GM12878 (cell line): ENCODE measurements around the gene UBE2E1. TPM values are rescaled to one million over a fixed set of nuclear protein-coding genes. Genes with fewer than 3 reads are reported as not detected.

Experiments
- ATAC-seq: fragments of 200-7000 bp; cut with Tn5 transposase; 3 replicates; pipeline ENCODE4 v1.9.1; 2020; ENCODE audit warnings: mild to moderate bottlenecking, moderate library complexity
- BruUV-seq: library from RNA; stranded (reverse); fragments of 400-500 nt; replicated peaks from 2 replicates; lab custom pipeline; 2021; lab: Mats Ljungman, UMichigan
- CTCF ChIA-PET: fragments of 300-600 bp; sonication (Branson Sonifier 250); formaldehyde crosslinking; extraction: SDS; loops from one replicate; lab custom pipeline; 2021; ENCODE audit warnings: inconsistent platforms; lab: Yijun Ruan, JAX
- POLR2A ChIA-PET: fragments of 350-600 bp; formaldehyde crosslinking; extraction: SDS; loops from one replicate; lab custom pipeline; 2021; ENCODE audit warnings: inconsistent platforms; lab: Charles Lee
- RAD21 ChIA-PET: fragments of 300-600 bp; sonication (Branson Sonifier 250); formaldehyde crosslinking; loops from one replicate; lab custom pipeline; 2023; ENCODE audit warnings: antibody characterized with exemption; ENCODE audit not compliant: unreplicated experiment; lab: Charles Lee
- SMC1A ChIA-PET: fragments of 300-600 bp; sonication (Branson Sonifier 250); formaldehyde crosslinking; loops from one replicate; lab custom pipeline; 2023; ENCODE audit not compliant: unreplicated experiment, uncharacterized antibody; lab: Charles Lee
- DNase-seq: peaks from one replicate; pipeline ENCODE4 v3.0.0-alpha.2; 2011; ENCODE audit warnings: low read depth, low spot score
- FAIRE-seq: peaks from 3 replicates; lab custom pipeline; 2011; peaks lifted over from hg19 to GRCh38; lab: Jason Lieb, UNC
- H2AFZ ChIP-seq: 2 replicates; pipeline ENCODE4 v1.6.0; 2011; ENCODE audit warnings: low read depth, low read length, control low read depth; ENCODE audit not compliant: control insufficient read depth
- H3K27ac ChIP-seq: 2 replicates; pipeline ENCODE4 v1.5.1; 2011; ENCODE audit warnings: control low read depth; ENCODE audit not compliant: control insufficient read depth, insufficient read depth
- H3K27me3 ChIP-seq, 2 experiments: replicated peaks in 1 of 2; 2 replicates each; pipeline versions ENCODE4 v1.6.0 to v1.6.1; 2011; ENCODE audit warnings: low read length in 1 of 2; ENCODE audit not compliant: control insufficient read depth in 2 of 2, insufficient read depth in 2 of 2
- H3K36me3 ChIP-seq, 2 experiments: 2 replicates each; pipeline ENCODE4 v1.5.1; 2011; ENCODE audit warnings: low read length in 1 of 2; ENCODE audit not compliant: control insufficient read depth in 2 of 2, insufficient read depth in 2 of 2
- H3K4me1 ChIP-seq: 2 replicates; pipeline ENCODE4 v1.6.1; 2011; ENCODE audit warnings: mild to moderate bottlenecking, low read length, moderate library complexity, mixed read lengths; ENCODE audit not compliant: control insufficient read depth, insufficient read depth
- H3K4me2 ChIP-seq: 2 replicates; pipeline ENCODE4 v1.6.0; 2011; ENCODE audit warnings: control low read depth; ENCODE audit not compliant: control insufficient read depth, insufficient read depth
- H3K4me3 ChIP-seq: fragments of 200-600 bp; sonication (generic); 2 replicates; pipeline ENCODE4 v1.5.1; 2016
- H3K79me2 ChIP-seq: 2 replicates; pipeline ENCODE4 v1.6.0; 2011; ENCODE audit warnings: low read length; ENCODE audit not compliant: control insufficient read depth, insufficient read depth
- H3K9ac ChIP-seq: 2 replicates; pipeline ENCODE4 v1.8.0; 2011; ENCODE audit warnings: low read length, control low read depth, mixed read lengths; ENCODE audit not compliant: control insufficient read depth, insufficient read depth
- H3K9me3 ChIP-seq: replicated peaks from 3 replicates; pipeline ENCODE4 v1.5.1; 2011; ENCODE audit warnings: mild to moderate bottlenecking, low read length; ENCODE audit not compliant: control insufficient read depth, insufficient read depth
- H4K20me1 ChIP-seq: 2 replicates; pipeline ENCODE4 v1.6.0; 2011; ENCODE audit not compliant: control insufficient read depth, insufficient read depth
- BACH1 ChIP-seq: fragments of 450-650 bp; IDR thresholded peaks from 2 replicates; pipeline ENCODE4 v1.6.1; 2017; ENCODE audit warnings: mild to moderate bottlenecking, borderline replicate concordance
- BCL11A ChIP-seq: IDR thresholded peaks from 2 replicates; pipeline ENCODE4 v1.6.1; 2011; ENCODE audit warnings: low read depth, low read length
- CHD2 ChIP-seq: IDR thresholded peaks from 2 replicates; pipeline ENCODE4 v1.6.1; 2011; ENCODE audit warnings: low read depth, low read length, improper control_type of control experiment, borderline replicate concordance
- EP300 ChIP-seq, 2 experiments: fragments of 150-350 bp in 1 of 2; IDR thresholded peaks; 2 replicates each; pipeline ENCODE4 v1.6.1; 2011 to 2012; ENCODE audit warnings: low read depth in 2 of 2, low read length in 2 of 2, borderline replicate concordance in 1 of 2, improper control_type of control experiment in 1 of 2, inconsistent platforms in 1 of 2; ENCODE audit not compliant: control insufficient read depth in 1 of 2
- ESRRA ChIP-seq: IDR thresholded peaks from 2 replicates; pipeline ENCODE4 v1.6.1; 2012; ENCODE audit warnings: mild to moderate bottlenecking, low read length, improper control_type of control experiment
- GATAD2B ChIP-seq: fragments of 450-650 bp; conservative IDR thresholded peaks from 2 replicates; pipeline ENCODE4 v1.6.1; 2017; ENCODE audit warnings: low read depth, mild to moderate bottlenecking, moderate library complexity
- HCFC1 ChIP-seq: fragments of 150-350 bp; IDR thresholded peaks from 2 replicates; pipeline ENCODE4 v1.6.1; 2014; ENCODE audit warnings: low read length
- RAD51 ChIP-seq: fragments of 450-650 bp; IDR thresholded peaks from 2 replicates; pipeline ENCODE4 v1.6.1; 2016; ENCODE audit warnings: moderate library complexity, mild to moderate bottlenecking, inconsistent platforms
- SRF ChIP-seq, 2 experiments: IDR thresholded peaks; 2 replicates each; pipeline ENCODE4 v1.6.1; 2011; ENCODE audit warnings: low read depth in 2 of 2, low read length in 2 of 2, mild to moderate bottlenecking in 1 of 2, moderate library complexity in 1 of 2
- STAT1 ChIP-seq: fragments of 450-650 bp; conservative IDR thresholded peaks from 2 replicates; pipeline ENCODE4 v1.6.1; 2014; ENCODE audit warnings: antibody characterized with exemption, mild to moderate bottlenecking
- YY1 ChIP-seq: IDR thresholded peaks from 2 replicates; pipeline ENCODE4 v1.6.1; 2011; ENCODE audit warnings: low read depth, mild to moderate bottlenecking, low read length
- ZNF24 ChIP-seq: fragments of 450-650 bp; IDR thresholded peaks from 2 replicates; pipeline ENCODE4 v1.6.1; 2017; ENCODE audit warnings: antibody characterized with exemption, mild to moderate bottlenecking
- WGBS: methylation state at CpG from one replicate; pipeline ENCODE4 v1.1.6; 2016; ENCODE audit warnings: low lambda C conversion rate; ENCODE audit not compliant: insufficient replicate concordance, insufficient coverage; ENCODE audit errors: missing lambda C conversion rate; 5-methylcytosine and 5-hydroxymethylcytosine counted together
- in situ Hi-C: fragments of 300-500 bp; cut with MboI; formaldehyde crosslinking; loops from 9 replicates; pipeline ENCODE4 v1.14.3; 2018; ENCODE audit warnings: mixed read lengths
- intact Hi-C: fragments of 100-400 bp; cut with micrococcal nuclease; formaldehyde crosslinking; loops from one replicate; pipeline ENCODE4 v1.14.2; 2022; ENCODE audit not compliant: unreplicated experiment
- polyA plus RNA-seq, 11 experiments: library from polyadenylated mRNA; depleted of rRNA in 4 of 11; unstranded in 6 of 11; stranded (reverse) in 5 of 11; fragments of >200 nt; fragmentation: Nextera tagmentation in 4 of 11; fragmentation: Illumina TruSeq in 1 of 11; extraction: Ambion mirVana in 4 of 11; extraction: Trizol in 1 of 11; gene quantifications; 1 replicate in 1 of 11; 2 replicates in 10 of 11; pipeline versions ENCODE4 v1.2.1 to v1.2.3, GENCODE V29; 2011 to 2016; ENCODE audit warnings: inconsistent platforms in 2 of 11, missing spikeins in 2 of 11, low read depth in 1 of 11
- total RNA-seq, 4 experiments: library from RNA; depleted of rRNA in 3 of 4; stranded (reverse); fragments of >200 nt in 3 of 4; fragmentation: Illumina TruSeq in 1 of 4; extraction: Trizol in 1 of 4; gene quantifications; 2 replicates each; pipeline versions ENCODE4 v1.2.1 to v1.2.3, GENCODE V29; 2013 to 2021
- TF ChIP-seq, protein P1 (sequence below): fragments of 450-650 bp; formaldehyde crosslinking; IDR thresholded peaks from 2 replicates; pipeline ENCODE4 v1.4.0; 2020; ENCODE audit warnings: mild to moderate bottlenecking, moderate library complexity
- TF ChIP-seq, protein P2 (sequence below): fragments of 450-650 bp; formaldehyde crosslinking; IDR thresholded peaks from 2 replicates; pipeline ENCODE4 v1.4.0; 2022; ENCODE audit warnings: mild to moderate bottlenecking, moderate library complexity

The UBE2E1 gene
- total and polyA plus RNA-seq, 10 of the 15 experiments (the other 5 are each of a cell fraction or from before 2014, with no cell fraction given), result 18.7 to 425 (median 147) TPM

DNA sequence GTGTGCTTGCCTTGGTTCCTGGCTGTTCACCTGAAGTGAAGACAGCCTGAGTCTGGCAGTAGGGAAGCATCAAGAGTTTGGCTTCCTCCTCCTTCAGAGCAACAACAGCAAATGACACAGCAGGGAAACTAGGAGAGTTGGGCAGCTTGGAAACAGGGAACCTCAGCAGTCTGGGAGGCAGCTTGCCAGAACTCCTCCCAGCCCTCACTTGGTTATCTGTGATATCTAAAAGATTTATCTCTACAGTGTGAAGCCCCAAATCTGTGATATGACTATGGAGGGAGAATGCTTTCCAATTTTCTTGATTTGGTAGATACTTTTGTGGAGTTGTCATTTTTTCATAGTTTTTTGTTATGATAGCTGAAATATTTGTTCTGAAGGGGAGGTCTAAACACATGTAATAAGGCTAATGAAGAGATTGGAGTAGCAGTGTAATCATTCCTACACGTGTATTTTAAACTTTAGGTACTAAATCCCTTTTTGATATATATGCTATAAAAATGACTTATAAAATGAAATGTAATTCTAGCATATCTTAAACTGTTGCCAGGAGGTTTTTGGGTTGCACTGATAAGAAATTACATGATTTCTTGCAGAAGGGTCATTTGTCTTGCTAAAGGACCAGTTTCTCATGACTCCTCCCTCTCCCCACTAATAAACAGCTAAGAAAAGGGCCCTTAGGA is 20.8 kb downstream of the UBE2E1 start:
- Histone ChIP-seq H3K79me2 (peaks cover 87% of the 10 kb centered on the region), H3K27ac (peak overlapping the region; percentile 52; the same call in 1 of the 2 replicates), H4K20me1 (no peaks in the 10 kb centered on the region), H3K27me3 (no peaks in the 10 kb centered on the region), H3K4me1 (peaks cover 42% of the 10 kb centered on the region), H3K9ac (no peak overlapping the region; the same call in 1 of the 2 replicates), H3K4me3 (no peak overlapping the region), H3K36me3 (peaks cover 0 to 9% of the 10 kb centered on the region in 2 experiments; a peak in 1 of 4 replicates), H2AFZ (no peak overlapping the region), H3K9me3 (no peaks in the 10 kb centered on the region), H3K4me2 (no peak overlapping the region; the same call in none of the 2 replicates)
- DNase-seq (no peak), ATAC-seq (no peak), FAIRE-seq (no peak)
- in situ Hi-C loops, result no loop called here
- ChIA-PET CTCF (interaction anchor here (1.2 to 2.5 kb wide), 6 partner anchors 8 to 39 kb away, joined by 3 to 14 read pairs (median 6); no protein-coding TSS in a partner anchor), POLR2A (interaction anchor here (1.2 to 7.8 kb wide), 5 partner anchors 8 to 17 kb away, joined by 3 to 92 read pairs (median 5); no protein-coding TSS in a partner anchor), RAD21 (interaction anchor here (0.5 to 4.7 kb wide), 8 partner anchors 7 to 138 kb away, joined by 3 to 28 read pairs (median 8); no protein-coding TSS in a partner anchor), SMC1A (interaction anchor here (0.9 to 14.1 kb wide), 12 partner anchors 9 to 236 kb away, joined by 3 to 224 read pairs (median 6); no protein-coding TSS in a partner anchor)
- WGBS, result 100% methylated on average over 1 of the region's 1 CpG
- TF ChIP-seq STAT1 (no peak), YY1 (no peak), BACH1 (no peak), GATAD2B (no peak), ZNF24 (no peak), HCFC1 (no peak), CHD2 (no peak), RAD51 (no peak), EP300 (IDR thresholded peaks at IDR 0.05; ENCODE audit: borderline replicate concordance in 1 of 2, control insufficient read depth in 1 of 2, low read depth in 2 of 2, low read length in 2 of 2) (no peak), BCL11A (no peak), SRF (IDR thresholded peaks at IDR 0.05; ENCODE audit: low read depth in 2 of 2, low read length in 2 of 2) (no peak), ESRRA (no peak)
- TF ChIP-seq, protein P1, sequence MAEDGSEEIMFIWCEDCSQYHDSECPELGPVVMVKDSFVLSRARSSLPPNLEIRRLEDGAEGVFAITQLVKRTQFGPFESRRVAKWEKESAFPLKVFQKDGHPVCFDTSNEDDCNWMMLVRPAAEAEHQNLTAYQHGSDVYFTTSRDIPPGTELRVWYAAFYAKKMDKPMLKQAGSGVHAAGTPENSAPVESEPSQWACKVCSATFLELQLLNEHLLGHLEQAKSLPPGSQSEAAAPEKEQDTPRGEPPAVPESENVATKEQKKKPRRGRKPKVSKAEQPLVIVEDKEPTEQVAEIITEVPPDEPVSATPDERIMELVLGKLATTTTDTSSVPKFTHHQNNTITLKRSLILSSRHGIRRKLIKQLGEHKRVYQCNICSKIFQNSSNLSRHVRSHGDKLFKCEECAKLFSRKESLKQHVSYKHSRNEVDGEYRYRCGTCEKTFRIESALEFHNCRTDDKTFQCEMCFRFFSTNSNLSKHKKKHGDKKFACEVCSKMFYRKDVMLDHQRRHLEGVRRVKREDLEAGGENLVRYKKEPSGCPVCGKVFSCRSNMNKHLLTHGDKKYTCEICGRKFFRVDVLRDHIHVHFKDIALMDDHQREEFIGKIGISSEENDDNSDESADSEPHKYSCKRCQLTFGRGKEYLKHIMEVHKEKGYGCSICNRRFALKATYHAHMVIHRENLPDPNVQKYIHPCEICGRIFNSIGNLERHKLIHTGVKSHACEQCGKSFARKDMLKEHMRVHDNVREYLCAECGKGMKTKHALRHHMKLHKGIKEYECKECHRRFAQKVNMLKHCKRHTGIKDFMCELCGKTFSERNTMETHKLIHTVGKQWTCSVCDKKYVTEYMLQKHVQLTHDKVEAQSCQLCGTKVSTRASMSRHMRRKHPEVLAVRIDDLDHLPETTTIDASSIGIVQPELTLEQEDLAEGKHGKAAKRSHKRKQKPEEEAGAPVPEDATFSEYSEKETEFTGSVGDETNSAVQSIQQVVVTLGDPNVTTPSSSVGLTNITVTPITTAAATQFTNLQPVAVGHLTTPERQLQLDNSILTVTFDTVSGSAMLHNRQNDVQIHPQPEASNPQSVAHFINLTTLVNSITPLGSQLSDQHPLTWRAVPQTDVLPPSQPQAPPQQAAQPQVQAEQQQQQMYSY (CRISPR knock-in tag), result no peak
- TF ChIP-seq, protein P2, sequence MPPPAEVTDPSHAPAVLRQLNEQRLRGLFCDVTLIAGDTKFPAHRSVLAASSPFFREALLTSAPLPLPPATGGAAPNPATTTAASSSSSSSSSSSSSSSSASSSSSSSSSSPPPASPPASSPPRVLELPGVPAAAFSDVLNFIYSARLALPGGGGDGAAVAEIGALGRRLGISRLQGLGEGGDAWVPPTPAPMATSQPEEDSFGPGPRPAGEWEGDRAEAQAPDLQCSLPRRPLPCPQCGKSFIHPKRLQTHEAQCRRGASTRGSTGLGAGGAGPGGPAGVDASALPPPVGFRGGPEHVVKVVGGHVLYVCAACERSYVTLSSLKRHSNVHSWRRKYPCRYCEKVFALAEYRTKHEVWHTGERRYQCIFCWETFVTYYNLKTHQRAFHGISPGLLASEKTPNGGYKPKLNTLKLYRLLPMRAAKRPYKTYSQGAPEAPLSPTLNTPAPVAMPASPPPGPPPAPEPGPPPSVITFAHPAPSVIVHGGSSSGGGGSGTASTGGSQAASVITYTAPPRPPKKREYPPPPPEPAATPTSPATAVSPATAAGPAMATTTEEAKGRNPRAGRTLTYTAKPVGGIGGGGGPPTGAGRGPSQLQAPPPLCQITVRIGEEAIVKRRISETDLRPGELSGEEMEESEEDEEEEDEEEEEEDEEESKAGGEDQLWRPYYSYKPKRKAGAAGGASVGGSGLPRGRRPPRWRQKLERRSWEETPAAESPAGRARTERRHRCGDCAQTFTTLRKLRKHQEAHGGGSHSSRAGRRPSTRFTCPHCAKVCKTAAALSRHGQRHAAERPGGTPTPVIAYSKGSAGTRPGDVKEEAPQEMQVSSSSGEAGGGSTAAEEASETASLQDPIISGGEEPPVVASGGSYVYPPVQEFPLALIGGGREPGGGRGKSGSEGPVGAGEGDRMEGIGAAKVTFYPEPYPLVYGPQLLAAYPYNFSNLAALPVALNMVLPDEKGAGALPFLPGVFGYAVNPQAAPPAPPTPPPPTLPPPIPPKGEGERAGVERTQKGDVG (CRISPR knock-in tag), result no peak
- BruUV-seq, result no TSS peak
- intact Hi-C loops, result no loop called here
